ENCODE data around the gene PIEZO2.

GRCh38 chr18:10743766-10744165, 405.6 kb downstream of the PIEZO2 start:
- no peak for TF ChIP-seq CTCF (IDR thresholded peaks at IDR 0.05; ENCODE audit: low read length)
- TF ChIP-seq EZH2 (IDR thresholded peaks at IDR 0.05; ENCODE audit: borderline replicate concordance, low read length): no peak

All from OCI-LY1 (cell line).